Hepatocyte (in vitro differentiated cells): Measurements from ENCODE around the gene ANO3.

Experiments used
- CTCF ChIP-seq: fragments of 200-600 bp; sonication (generic); IDR thresholded peaks from 2 replicates; pipeline ENCODE4 v1.5.1; 2016; ENCODE audit warnings: antibody characterized with exemption, mild to moderate bottlenecking; ENCODE audit not compliant: poor library complexity
- EZH2 ChIP-seq: fragments of 200-600 bp; sonication (generic); IDR thresholded peaks from 2 replicates; pipeline ENCODE4 v1.6.1; 2016; ENCODE audit warnings: antibody characterized with exemption, mild to moderate bottlenecking, borderline replicate concordance

- no peak for TF ChIP-seq CTCF
- no peak for TF ChIP-seq EZH2
These were observed 18.1 kb downstream of the ANO3 start for GRCh38 chr11:26350002-26350401.
